Suprapubic skin (tissue), 4 donors: Measurements from ENCODE around the gene CAMSAP3.

Experiments used
- CTCF ChIP-seq, 2 donors: fragments of 200-600 bp in 1 of 2; fragments of 450-650 bp in 1 of 2; sonication (generic) in 1 of 2; IDR thresholded peaks; one replicate each; pipeline ENCODE4 v1.5.1; 2016 to 2019; ENCODE audit warnings: antibody characterized with exemption in 2 of 2, mild to moderate bottlenecking in 1 of 2, moderate library complexity in 1 of 2
- EP300 ChIP-seq: sonication (generic); formaldehyde crosslinking; IDR thresholded peaks from one replicate; pipeline ENCODE4 v1.6.1; 2017; ENCODE audit warnings: antibody characterized with exemption
- POLR2AphosphoS5 ChIP-seq, 3 donors: sonication (generic); formaldehyde crosslinking; IDR thresholded peaks; one replicate each; pipeline ENCODE4 v1.6.1; 2017; ENCODE audit warnings: antibody characterized with exemption in 3 of 3

- TF ChIP-seq POLR2AphosphoS5 (IDR thresholded peaks at IDR 0.05) (no peak), CTCF (IDR thresholded peaks at IDR 0.05) (no peak), EP300 (no peak)
Observed at GRCh38 chr19:7582446-7582845, 13.2 kb upstream of the CAMSAP3 start.
